GM21423 (cell line): ENCODE data around the gene KPNA4.
"Not testable (repeated sequence)": the region's sequence is repeated elsewhere in the genome, so short reads cannot be mapped to it uniquely, and the experiment has no call there.

Experiments
- ATAC-seq: cut with Tn5 transposase; IDR thresholded peaks from one replicate; pipeline ENCODE4 v1.9.1; 2021; ENCODE audit warnings: mild to moderate bottlenecking, moderate library complexity; ENCODE audit not compliant: unreplicated experiment

The KPNA4 gene, protein sequence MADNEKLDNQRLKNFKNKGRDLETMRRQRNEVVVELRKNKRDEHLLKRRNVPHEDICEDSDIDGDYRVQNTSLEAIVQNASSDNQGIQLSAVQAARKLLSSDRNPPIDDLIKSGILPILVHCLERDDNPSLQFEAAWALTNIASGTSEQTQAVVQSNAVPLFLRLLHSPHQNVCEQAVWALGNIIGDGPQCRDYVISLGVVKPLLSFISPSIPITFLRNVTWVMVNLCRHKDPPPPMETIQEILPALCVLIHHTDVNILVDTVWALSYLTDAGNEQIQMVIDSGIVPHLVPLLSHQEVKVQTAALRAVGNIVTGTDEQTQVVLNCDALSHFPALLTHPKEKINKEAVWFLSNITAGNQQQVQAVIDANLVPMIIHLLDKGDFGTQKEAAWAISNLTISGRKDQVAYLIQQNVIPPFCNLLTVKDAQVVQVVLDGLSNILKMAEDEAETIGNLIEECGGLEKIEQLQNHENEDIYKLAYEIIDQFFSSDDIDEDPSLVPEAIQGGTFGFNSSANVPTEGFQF

GRCh38 chr3:160565442-160566403, at the start of gene KPNA4:
TSS of gene KPNA4 (minus strand) at chr3:160565571. CDS start at chr3:160565282, 289 bp downstream.
- ATAC-seq, result peak; percentile 91

DNA sequence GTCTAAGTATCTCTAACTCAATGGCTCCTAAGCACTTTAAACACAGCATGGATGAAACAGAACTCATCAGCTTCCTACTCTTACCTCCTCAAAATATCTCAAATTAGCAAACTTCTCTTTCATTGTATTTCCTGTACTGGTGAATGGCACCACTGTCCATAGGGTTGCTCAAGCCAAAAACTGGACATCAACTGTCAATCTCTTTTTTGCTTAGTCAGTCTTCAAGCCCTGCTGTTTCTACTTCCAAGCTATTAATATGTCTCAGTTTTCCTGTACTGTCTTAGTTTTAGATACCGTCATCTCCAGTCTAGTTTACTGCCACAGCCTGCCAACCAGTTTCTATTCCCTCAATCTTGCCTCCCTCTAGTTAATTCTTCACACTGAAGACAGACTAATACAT, 48.3 kb upstream of the KPNA4 start:
- no peak for ATAC-seq

DNA sequence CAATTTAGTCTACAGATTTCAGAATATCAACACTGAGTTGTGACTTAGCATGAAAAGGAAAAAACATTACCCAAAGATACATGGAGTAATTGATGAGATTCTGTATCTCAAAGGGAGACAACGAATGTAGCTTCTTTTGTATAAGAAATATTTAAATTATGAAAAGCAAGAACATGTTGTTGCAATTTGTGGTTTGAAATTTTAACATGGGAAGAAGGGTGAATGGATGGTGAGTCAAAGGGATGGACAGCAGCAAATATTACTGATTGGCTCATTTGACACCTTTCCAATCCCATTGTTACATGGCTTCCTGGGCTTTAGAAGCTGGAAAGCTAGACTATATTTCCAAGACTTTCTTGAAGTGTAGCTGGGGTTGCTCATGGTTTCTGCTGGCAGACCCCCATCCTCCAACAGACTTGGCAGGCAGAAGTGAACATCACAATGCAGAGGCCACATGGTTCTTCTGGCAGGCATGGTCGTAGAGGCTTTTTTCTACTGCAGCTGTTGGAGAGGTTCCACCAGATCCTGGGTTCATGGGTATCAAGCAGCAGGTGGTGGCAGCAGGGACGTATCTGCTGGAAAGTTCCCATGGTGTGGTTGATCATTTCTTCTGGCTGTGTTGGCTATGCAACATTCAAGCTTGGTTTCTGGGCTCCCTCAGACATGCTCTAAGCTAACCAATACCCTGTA, 47.2 kb upstream of the KPNA4 start:
- no peak for ATAC-seq

GRCh38 chr3:160611141-160611540, 45.8 kb upstream of the KPNA4 start:
- ATAC-seq, result no peak

GRCh38 chr3:160608870-160609269, 43.5 kb upstream of the KPNA4 start:
- no peak for ATAC-seq

DNA sequence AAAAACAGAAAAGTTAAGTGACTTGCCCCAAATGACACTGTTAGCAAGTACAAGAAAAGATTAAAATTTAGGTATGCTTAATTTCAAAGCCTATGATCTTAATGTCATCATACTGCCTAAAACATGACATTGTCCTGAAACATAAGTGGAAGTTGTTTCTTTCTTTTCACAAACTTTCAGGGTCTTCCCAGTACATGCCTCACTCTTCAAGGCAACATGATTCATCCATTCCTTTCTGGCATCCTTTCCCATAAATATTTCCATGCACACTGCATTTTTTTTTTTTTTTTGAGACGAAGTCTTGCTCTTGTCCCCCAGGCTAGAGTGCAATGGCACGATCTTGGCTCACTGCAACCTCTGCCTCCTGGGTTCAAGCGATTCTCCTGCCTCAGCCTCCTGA, 42.5 kb upstream of the KPNA4 start:
- ATAC-seq, result no peak

DNA sequence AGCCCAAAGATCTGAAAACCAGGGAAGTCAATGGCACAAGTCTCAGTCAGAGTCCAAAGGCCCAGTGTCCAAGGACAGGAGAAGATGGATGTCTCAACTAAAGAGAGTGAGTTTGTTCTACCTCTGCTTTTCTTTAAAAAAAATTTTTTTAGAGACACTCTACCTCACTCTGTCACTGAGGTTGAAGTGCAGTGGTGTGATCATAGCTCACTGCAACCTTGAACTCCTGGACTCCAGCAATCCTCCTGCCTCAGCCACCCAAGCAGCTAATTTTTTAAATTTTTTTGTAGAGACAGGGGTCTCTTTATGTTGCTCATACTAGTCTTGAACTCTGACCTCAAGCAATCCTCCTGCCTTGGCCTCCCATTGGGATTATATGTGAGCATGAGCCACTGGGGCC, 39.9 kb upstream of the KPNA4 start:
- ATAC-seq, result no peak

DNA sequence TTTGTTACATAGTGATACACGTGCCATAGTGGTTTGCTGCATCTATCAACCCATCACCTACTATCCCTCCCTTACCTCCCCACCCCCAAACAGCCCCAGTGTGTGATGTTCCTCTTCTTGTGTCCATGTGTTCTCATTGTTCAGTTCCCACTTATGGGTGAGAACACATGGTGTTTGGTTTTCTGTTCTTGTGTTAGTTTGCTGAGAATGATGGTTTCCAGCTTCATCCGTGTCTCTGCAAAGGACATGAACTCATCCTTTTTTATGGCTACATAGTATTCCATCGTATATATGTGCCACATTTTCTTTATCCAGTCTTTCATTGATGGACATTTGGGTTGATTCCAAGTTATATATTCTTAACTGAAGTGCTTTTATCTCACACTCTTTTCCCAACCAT, 38.5 kb upstream of the KPNA4 start:
- ATAC-seq, result not testable (repeated sequence)

- no peak for ATAC-seq
These were observed 36.9 kb upstream of the KPNA4 start for GRCh38 chr3:160602259-160602658.

GRCh38 chr3:160601288-160601687, 35.9 kb upstream of the KPNA4 start:
- ATAC-seq, result no peak

- no peak for ATAC-seq
These were observed 33.5 kb upstream of the KPNA4 start for GRCh38 chr3:160598865-160599264.

GRCh38 chr3:160588023-160588422, 22.7 kb upstream of the KPNA4 start:
- no peak for ATAC-seq

GRCh38 chr3:160587105-160587504, 21.7 kb upstream of the KPNA4 start:
- ATAC-seq, result no peak

- no peak for ATAC-seq
These were observed 21.3 kb upstream of the KPNA4 start for GRCh38 chr3:160586679-160587078.

- ATAC-seq, result no peak
These were observed 18.1 kb upstream of the KPNA4 start for GRCh38 chr3:160583451-160583850.

DNA sequence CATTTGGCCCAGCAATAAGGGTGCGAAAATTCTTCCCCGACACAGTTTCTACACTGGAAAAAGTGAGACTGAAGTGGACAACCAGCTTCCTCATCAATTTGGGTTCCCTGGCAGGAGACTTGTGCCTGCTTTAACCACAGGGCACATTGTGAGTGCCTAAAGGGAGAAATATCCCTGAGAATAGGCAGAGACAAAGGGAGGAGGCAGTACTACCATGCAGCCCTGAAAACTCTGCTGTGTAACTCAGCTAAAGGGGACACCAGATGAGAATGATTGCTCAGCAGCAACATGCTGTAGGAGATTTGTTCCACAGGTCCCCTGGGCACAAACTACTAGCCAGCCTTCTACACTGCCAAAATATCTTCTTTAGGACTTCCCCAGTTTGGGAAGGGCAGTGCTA, 15.6 kb upstream of the KPNA4 start:
- ATAC-seq, result no peak

DNA sequence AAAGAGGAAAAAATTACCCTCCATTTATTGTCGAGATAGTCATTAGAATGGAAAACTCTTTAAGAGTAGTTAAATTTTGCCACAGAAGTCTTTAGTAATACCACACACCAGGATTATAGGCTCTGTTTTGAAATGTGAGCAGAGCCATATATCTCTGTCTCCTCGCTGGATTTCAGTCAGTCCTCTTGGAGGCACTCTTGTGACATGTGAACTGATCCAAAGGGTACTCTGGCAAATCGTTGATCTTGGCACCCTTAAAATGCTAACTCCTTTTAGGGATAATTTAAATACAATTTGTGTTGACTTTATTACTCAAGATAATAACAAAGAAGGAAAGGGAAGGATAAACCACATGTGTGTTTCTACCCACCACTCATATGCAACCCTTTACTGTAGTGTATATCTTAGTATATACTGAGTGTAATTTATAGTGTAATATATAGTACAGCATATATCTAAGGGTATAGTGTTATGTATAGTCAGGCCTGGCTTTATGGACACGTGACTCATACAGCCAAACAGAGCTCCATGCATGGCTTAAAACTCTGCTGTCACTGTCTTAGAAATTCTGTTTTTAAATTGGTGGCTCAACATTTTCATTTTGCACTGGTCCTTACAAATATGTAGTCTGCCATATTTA, 12.3 kb upstream of the KPNA4 start:
- ATAC-seq, result no peak

DNA sequence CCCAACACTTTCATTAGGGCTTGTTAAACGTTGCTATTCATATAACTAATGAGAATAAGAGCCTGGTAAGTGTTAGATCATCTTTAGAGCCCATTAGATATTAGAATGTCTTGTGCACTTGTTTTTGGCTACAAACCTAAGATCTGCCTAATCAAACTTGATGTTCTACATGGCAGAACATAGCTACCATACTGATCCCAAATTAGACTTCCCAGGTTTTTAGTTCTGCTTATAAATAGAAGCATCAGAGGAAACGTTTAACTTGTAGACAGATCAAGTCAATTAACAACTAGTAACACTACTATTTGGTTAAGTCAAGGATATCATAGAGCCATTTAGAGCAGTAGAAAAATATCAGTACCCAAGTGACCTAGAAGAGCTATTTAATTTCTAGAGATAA, 11.7 kb upstream of the KPNA4 start:
- ATAC-seq, result no peak

DNA sequence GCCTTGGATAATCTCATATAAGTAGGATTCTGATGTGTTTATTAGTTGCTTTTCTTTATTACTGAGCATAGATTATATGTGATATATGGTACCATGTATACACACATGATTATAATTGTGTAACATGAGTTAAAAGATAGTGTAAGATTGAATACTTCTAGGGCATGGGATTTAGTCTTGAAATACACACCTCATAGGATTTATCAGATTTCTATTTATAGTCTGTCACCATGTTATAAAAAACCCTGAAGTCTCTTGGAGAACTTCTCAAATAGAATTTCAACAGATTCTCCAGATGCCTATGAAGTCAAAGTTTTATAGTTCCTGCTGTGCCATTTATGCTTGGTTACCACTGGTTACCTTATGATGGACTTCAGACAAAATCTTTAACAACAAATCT, 11.2 kb upstream of the KPNA4 start:
- no peak for ATAC-seq

DNA sequence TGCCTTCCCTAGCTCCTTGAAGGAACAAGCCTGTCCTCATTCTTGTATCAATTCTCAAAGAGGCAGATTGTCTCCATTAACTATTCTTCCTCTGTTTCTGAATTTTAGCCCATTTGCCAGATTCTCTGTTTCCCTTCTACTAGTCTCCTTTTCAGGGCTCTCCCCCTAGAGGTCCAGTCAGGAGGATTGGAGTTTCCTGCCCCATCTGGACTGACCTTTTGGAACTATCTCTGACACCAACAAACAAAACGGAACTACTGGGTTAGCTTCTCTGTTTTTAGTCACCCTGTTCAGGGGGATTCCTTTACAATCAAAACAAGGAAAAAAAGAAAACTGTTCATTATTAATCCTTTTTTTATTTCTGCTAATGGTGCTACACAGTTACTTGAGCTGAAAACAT, 10.2 kb upstream of the KPNA4 start:
- no peak for ATAC-seq

DNA sequence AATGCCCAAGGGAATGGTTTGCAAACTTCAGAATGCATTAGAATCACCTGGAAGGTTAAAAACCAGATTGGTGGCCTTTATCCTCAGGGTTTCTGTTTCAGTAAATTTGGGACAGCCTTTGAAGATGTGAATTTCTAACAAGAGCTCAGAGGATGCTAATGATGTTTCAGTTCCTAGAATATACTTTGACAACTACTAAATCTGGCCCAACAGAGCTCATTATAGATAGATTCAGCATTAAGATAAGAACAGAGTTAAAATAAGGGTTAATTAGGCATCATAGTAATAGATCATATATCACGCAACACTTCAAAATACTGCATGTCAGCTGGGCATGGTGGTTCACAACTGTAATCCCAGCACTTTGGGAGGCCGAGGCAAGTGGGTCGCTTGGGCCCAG, 9.3 kb upstream of the KPNA4 start:
- ATAC-seq, result no peak
